Bronchial epithelial cell (primary cell): ENCODE results near the gene PIM1. TPM values are rescaled to one million over a fixed set of nuclear protein-coding genes. Genes with fewer than 3 reads are reported as not detected.

ENCODE experiments used
- DNase-seq: peaks from one replicate; pipeline ENCODE4 v3.0.0-alpha.2; 2010; ENCODE audit warnings: low read depth
- FAIRE-seq: peaks from 2 replicates; lab custom pipeline; 2011; peaks lifted over from hg19 to GRCh38; lab: Jason Lieb, UNC
- H3K27me3 ChIP-seq: 2 replicates; pipeline ENCODE4 v1.5.1; 2011; ENCODE audit warnings: low read length; ENCODE audit not compliant: control insufficient read depth, insufficient read depth
- H3K36me3 ChIP-seq: 2 replicates; pipeline ENCODE4 v1.5.1; 2011; ENCODE audit warnings: low read length; ENCODE audit not compliant: control insufficient read depth, insufficient read depth
- H3K4me3 ChIP-seq: 2 replicates; pipeline ENCODE4 v1.5.1; 2011; ENCODE audit warnings: mild to moderate bottlenecking, low read depth, low read length, control low read depth
- total RNA-seq: library from RNA; depleted of rRNA; stranded (reverse); fragments of >200 nt; gene quantifications from 2 replicates; pipeline ENCODE4 v1.2.1, GENCODE V29; 2014
- TF ChIP-seq, protein P1 (sequence below): IDR thresholded peaks from 2 replicates; pipeline ENCODE4 v1.5.1; 2011; ENCODE audit warnings: mild to moderate bottlenecking, moderate library complexity, low read length, control low read depth, inconsistent platforms; ENCODE audit not compliant: insufficient read depth, severe bottlenecking

Gene PIM1
- total RNA-seq, 1 donor from 2014 or later, result 29.2 TPM

- Histone ChIP-seq H3K36me3 (no peaks in the 10 kb centered on the region), H3K27me3 (no peaks in the 10 kb centered on the region), H3K4me3 (no peak overlapping the region)
- no peak for DNase-seq
- no peak for FAIRE-seq
- TF ChIP-seq, protein P1, sequence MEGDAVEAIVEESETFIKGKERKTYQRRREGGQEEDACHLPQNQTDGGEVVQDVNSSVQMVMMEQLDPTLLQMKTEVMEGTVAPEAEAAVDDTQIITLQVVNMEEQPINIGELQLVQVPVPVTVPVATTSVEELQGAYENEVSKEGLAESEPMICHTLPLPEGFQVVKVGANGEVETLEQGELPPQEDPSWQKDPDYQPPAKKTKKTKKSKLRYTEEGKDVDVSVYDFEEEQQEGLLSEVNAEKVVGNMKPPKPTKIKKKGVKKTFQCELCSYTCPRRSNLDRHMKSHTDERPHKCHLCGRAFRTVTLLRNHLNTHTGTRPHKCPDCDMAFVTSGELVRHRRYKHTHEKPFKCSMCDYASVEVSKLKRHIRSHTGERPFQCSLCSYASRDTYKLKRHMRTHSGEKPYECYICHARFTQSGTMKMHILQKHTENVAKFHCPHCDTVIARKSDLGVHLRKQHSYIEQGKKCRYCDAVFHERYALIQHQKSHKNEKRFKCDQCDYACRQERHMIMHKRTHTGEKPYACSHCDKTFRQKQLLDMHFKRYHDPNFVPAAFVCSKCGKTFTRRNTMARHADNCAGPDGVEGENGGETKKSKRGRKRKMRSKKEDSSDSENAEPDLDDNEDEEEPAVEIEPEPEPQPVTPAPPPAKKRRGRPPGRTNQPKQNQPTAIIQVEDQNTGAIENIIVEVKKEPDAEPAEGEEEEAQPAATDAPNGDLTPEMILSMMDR, result no peak
Observed at GRCh38 chr6:37136821-37137200, 33.1 kb upstream of the PIM1 start.

GRCh38 chr6:37137201-37138090 is 32.5 kb upstream of the PIM1 start:
- H3K27me3 ChIP-seq, result no peaks in the 10 kb centered on the region
- FAIRE-seq, result no peak
- no peaks in the 10 kb centered on the region for H3K36me3 ChIP-seq
- no peak overlapping the region for H3K4me3 ChIP-seq
- peak; percentile 99 for DNase-seq
- TF ChIP-seq, protein P1, result peak; percentile 1

DNA sequence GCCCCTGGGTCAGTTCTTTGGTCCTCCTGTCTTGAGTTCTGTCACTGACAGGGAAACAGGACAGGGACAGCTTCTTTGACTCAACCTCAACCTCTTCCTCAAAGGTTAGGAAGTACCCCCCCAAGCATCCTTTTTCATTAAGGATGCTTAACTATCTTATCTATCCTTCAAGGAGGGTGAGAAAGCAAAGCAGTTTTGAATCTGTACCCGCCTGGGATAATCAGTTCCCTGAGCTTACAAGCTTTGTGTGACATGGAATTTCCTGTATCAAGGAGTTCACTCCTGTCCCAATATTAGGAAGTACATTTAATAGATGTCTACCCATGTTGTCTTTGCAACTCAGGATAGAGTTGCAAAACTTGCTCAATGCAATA is 31.1 kb upstream of the PIM1 start:
- FAIRE-seq, result no peak

GRCh38 chr6:37139230-37139962 is 30.6 kb upstream of the PIM1 start:
- H3K27me3 ChIP-seq, result no peaks in the 10 kb centered on the region
- no peak for FAIRE-seq
- TF ChIP-seq, protein P1, result no peak
- H3K36me3 ChIP-seq, result no peaks in the 10 kb centered on the region
- no peak for DNase-seq
- H3K4me3 ChIP-seq, result no peak overlapping the region

More for the DNA sequence above, 31.1 kb upstream of the PIM1 start:
- no peak for DNase-seq
- H3K36me3 ChIP-seq, result no peaks in the 10 kb centered on the region
- TF ChIP-seq, protein P1, result no peak
- H3K4me3 ChIP-seq, result no peak overlapping the region
- no peaks in the 10 kb centered on the region for H3K27me3 ChIP-seq

- DNase-seq, result no peak
- Histone ChIP-seq H3K36me3 (no peaks in the 10 kb centered on the region), H3K4me3 (no peak overlapping the region), H3K27me3 (no peaks in the 10 kb centered on the region)
- FAIRE-seq, result no peak
- TF ChIP-seq, protein P1, result no peak
Observed at GRCh38 chr6:37140145-37140544, 29.8 kb upstream of the PIM1 start.
